ENCODE results near the gene TMEM163. TPM values are rescaled to one million over a fixed set of nuclear protein-coding genes. Genes with fewer than 3 reads are reported as not detected.

TMEM163 gene
- total RNA-seq, 2 donors from 2014 or later: 16.2 to 27.5 TPM

DNA sequence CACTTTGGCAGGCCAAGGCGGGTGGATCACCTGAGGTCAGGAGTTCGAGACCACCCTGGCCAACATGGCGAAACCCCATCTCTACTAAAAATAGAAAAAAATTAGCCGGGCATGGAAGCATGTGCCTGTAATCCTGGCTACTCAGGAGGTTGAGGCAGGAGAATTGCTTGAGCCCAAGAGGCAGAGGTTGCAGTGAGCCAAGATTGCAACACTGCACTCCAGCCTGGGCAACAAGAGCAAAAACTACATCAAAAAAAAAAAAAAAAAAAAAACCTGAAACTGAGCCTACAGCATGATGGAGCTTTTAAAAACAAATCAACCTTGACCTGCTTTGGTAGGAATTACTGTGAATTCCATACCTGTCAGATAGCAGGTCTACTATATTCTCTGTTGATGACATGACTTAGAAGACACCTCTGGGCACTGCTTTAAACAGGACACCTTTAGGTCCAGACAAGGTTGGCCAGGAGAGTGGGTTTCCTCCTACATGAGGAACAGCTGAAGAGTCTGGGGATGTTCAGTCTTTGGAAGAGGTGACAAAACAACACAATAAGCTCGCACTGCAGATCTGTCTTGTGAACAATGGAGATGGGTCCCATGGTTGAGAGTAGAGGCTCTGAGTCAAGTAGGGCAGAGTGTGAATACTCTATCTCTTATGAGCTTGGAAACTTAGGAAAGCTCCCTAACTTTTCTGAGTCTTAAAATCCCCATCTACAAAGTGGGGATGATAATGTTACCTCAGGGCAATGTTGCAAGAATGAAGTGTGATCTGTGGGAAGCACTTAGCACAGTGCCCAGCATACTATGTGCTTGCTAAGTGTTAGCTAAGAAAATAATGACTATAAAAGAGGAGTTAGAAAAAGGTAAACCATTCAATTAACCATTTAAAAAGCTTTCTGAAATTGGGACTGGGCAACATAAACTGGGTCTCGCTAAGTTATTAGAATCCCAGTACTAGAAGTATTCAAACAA, 25.2 kb downstream of the TMEM163 start:
- Histone ChIP-seq H3K36me3 (replicated peaks in 1 of 2; ENCODE audit: insufficient read depth in 1 of 2, low read depth in 2 of 2) (no peaks in the 10 kb centered on the region), H3K27me3 (no peaks in the 10 kb centered on the region), H3K4me1 (peaks cover 38% of the 10 kb centered on the region), H3K9me3 (no peaks in the 10 kb centered on the region), H3K4me3 (no peak overlapping the region), H3K27ac (no peak overlapping the region)
- peak in 1 of 4 donors; percentile 46 for DNase-seq
- WGBS, 2 donors: 96 to 97% methylated on average over 6 of the region's 6 CpGs
- no peak for TF ChIP-seq POLR2A (IDR thresholded peaks at IDR 0.05)
- TF ChIP-seq, protein P1, sequence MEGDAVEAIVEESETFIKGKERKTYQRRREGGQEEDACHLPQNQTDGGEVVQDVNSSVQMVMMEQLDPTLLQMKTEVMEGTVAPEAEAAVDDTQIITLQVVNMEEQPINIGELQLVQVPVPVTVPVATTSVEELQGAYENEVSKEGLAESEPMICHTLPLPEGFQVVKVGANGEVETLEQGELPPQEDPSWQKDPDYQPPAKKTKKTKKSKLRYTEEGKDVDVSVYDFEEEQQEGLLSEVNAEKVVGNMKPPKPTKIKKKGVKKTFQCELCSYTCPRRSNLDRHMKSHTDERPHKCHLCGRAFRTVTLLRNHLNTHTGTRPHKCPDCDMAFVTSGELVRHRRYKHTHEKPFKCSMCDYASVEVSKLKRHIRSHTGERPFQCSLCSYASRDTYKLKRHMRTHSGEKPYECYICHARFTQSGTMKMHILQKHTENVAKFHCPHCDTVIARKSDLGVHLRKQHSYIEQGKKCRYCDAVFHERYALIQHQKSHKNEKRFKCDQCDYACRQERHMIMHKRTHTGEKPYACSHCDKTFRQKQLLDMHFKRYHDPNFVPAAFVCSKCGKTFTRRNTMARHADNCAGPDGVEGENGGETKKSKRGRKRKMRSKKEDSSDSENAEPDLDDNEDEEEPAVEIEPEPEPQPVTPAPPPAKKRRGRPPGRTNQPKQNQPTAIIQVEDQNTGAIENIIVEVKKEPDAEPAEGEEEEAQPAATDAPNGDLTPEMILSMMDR (IDR thresholded peaks at IDR 0.05): no peak
- no peak for ATAC-seq
- intact Hi-C loops (cut with DNase I): no loop called here

DNA sequence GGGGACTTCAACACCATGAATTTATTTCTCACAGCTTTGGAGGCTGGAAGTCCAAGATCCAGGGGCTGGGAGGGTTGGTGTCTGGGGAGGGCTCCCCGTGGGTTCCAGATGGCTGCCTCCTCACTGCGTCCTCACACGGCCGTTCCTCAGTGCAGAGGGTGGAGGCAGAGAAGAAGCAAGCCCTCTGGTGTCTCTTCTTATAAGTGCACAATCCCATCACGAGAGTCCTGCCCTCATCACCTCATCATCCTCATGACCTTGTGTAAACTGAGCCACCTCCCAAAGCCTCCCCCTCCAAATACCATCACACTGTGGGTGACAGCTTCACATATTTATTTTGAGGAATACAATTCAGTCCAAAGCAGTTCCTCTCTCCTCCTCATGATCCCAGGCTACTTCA, 26.3 kb downstream of the TMEM163 start:
- Histone ChIP-seq H3K4me1 (peaks cover 44% of the 10 kb centered on the region), H3K36me3 (replicated peaks in 1 of 2; ENCODE audit: insufficient read depth in 1 of 2, low read depth in 2 of 2) (no peaks in the 10 kb centered on the region), H3K9me3 (peaks cover 0 to 4% (median 0%) of the 10 kb centered on the region in 3 donors), H3K27ac (peak overlapping the region in 1 of 4 donors; percentile 83), H3K27me3 (no peaks in the 10 kb centered on the region), H3K4me3 (no peak overlapping the region)
- ATAC-seq (no peak), DNase-seq (no peak)
- 80 to 85% methylated on average over 5 of the region's 5 CpGs for WGBS, 2 donors
- TF ChIP-seq, protein P1 (IDR thresholded peaks at IDR 0.05): no peak
- no peak for TF ChIP-seq POLR2A (IDR thresholded peaks at IDR 0.05)
- intact Hi-C loops (cut with DNase I): no loop called here

DNA sequence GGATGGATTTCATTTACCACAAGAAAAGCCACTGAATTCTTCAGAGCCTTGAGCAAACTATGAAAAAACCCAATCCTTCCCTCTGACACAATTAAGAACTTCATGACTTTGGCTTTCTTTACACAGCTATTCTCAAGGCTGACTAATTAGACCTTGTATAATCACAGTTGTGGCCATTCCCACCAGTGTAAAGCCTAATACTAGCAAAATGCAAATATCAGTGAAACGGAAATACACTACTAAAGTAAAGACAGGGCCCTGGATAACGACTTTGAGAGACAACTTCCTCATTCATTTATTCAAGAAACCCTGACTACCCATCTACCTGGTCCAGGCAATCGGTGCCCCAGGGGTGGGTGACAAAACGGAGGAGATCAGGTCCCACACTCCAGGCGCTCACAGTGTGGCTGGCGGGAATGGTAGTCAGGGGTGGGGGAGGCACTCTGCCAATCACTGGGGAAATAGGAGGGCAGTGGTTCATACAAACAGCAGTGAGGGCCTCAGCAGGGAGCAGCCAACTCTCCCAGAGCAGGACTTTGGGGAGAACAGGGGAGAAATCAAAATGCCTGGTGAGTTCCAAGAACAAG, 28.1 kb downstream of the TMEM163 start:
- Histone ChIP-seq H3K36me3 (replicated peaks in 1 of 2; ENCODE audit: insufficient read depth in 1 of 2, low read depth in 2 of 2) (no peaks in the 10 kb centered on the region), H3K27me3 (no peaks in the 10 kb centered on the region), H3K27ac (peak overlapping the region; percentile 81 to 91 (median 87)), H3K9me3 (peaks cover 0 to 4% (median 0%) of the 10 kb centered on the region in 3 donors), H3K4me1 (peaks cover 58% of the 10 kb centered on the region), H3K4me3 (no peak overlapping the region)
- DNase-seq: peak; percentile 55 to 76 (median 60)
- ATAC-seq: peak; percentile 90
- WGBS, 2 donors: 34 to 46% methylated on average over 2 to 6 of the region's 6 CpGs
- intact Hi-C loops (cut with DNase I): no loop called here
- TF ChIP-seq POLR2A (IDR thresholded peaks at IDR 0.05): peak in 2 of 3 donors; percentile 35 to 36
- TF ChIP-seq, protein P1 (IDR thresholded peaks at IDR 0.05): no peak

DNA sequence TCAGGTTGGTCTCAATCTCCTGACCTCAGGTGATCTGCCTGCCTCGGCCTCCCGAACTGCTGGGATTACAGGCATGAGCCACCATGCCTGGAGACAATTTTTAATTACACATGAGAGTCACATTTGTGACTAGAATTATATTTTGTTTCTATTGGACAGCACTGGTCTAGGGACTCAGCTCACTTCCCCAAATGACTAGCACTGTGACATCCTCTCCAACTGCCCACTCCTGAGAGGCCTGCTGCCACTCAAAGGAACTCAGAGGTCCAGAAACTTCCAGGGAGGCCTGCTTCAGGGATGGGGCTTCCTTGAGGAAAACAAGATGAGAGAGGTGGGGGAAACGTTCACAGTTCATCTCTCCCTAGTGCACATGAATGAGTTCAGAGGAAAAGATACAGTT, 29.5 kb downstream of the TMEM163 start:
- no peak for DNase-seq
- WGBS, 2 donors: 72 to 88% methylated on average over 3 of the region's 3 CpGs

More for the DNA sequence above, 29.5 kb downstream of the TMEM163 start:
- intact Hi-C loops (cut with DNase I): no loop called here
- no peak overlapping the region for H3K4me3 ChIP-seq
- TF ChIP-seq POLR2A (IDR thresholded peaks at IDR 0.05): no peak
- TF ChIP-seq, protein P1 (IDR thresholded peaks at IDR 0.05): no peak
- no peaks in the 10 kb centered on the region for H3K36me3 ChIP-seq (replicated peaks in 1 of 2; ENCODE audit: insufficient read depth in 1 of 2, low read depth in 2 of 2)
- peak overlapping the region in 2 of 4 donors; percentile 91 for H3K27ac ChIP-seq
- H3K9me3 ChIP-seq: peaks cover 0 to 4% (median 0%) of the 10 kb centered on the region in 3 donors
- H3K27me3 ChIP-seq: no peaks in the 10 kb centered on the region
- ATAC-seq: no peak
- peaks cover 72% of the 10 kb centered on the region for H3K4me1 ChIP-seq

Data from body of pancreas (tissue), 4 donors.